ENCODE results near the gene CD40.

CD40 gene

GRCh38 chr20:46144432-46145025, 26.4 kb downstream of the CD40 start:
- Mint-ChIP-seq H3K4me3 (no peak overlapping the region), H3K9me3 (no peaks in the 10 kb centered on the region), H3K27me3 (peaks cover 48% of the 10 kb centered on the region), H3K27ac (peak overlapping the region in 1 of 2 donors; percentile 55), H3K4me1 (no peaks in the 10 kb centered on the region)
- no peak for ATAC-seq
- DNase-seq: no peak

GRCh38 chr20:46145713-46146112, 27.6 kb downstream of the CD40 start:
- no peaks in the 10 kb centered on the region for H3K9me3 Mint-ChIP-seq
- DNase-seq (no peak), ATAC-seq (no peak)
- H3K27ac Mint-ChIP-seq: no peak overlapping the region
- no peaks in the 10 kb centered on the region for H3K4me1 Mint-ChIP-seq
- H3K4me3 Mint-ChIP-seq: no peak overlapping the region
- H3K27me3 Mint-ChIP-seq: peaks cover 36% of the 10 kb centered on the region

GRCh38 chr20:46148313-46149208, 30.4 kb downstream of the CD40 start:
- ATAC-seq (no peak), DNase-seq (no peak)
- no peak overlapping the region for H3K4me3 Mint-ChIP-seq
- H3K27ac Mint-ChIP-seq: no peak overlapping the region
- H3K27me3 Mint-ChIP-seq: peaks cover 9% of the 10 kb centered on the region
- H3K4me1 Mint-ChIP-seq: no peaks in the 10 kb centered on the region
- H3K9me3 Mint-ChIP-seq: no peaks in the 10 kb centered on the region

GRCh38 chr20:46150943-46151342, 32.8 kb downstream of the CD40 start:
- DNase-seq: no peak
- Mint-ChIP-seq H3K9me3 (no peaks in the 10 kb centered on the region), H3K27ac (no peak overlapping the region), H3K4me1 (no peaks in the 10 kb centered on the region), H3K27me3 (no peaks in the 10 kb centered on the region), H3K4me3 (no peak overlapping the region)
- no peak for ATAC-seq

- DNase-seq (peak in 1 of 2 donors; percentile 25), ATAC-seq (no peak)
- Mint-ChIP-seq H3K4me1 (no peaks in the 10 kb centered on the region), H3K9me3 (no peaks in the 10 kb centered on the region), H3K27me3 (no peaks in the 10 kb centered on the region), H3K4me3 (no peak overlapping the region), H3K27ac (no peak overlapping the region)
Measured at GRCh38 chr20:46151936-46152335, 33.8 kb downstream of the CD40 start.

- ATAC-seq (no peak), DNase-seq (no peak)
- no peak overlapping the region for H3K27ac Mint-ChIP-seq
- no peaks in the 10 kb centered on the region for H3K4me1 Mint-ChIP-seq
- no peaks in the 10 kb centered on the region for H3K27me3 Mint-ChIP-seq
- no peaks in the 10 kb centered on the region for H3K9me3 Mint-ChIP-seq
- H3K4me3 Mint-ChIP-seq: no peak overlapping the region
Measured at GRCh38 chr20:46152824-46153586, 34.9 kb downstream of the CD40 start.

- ATAC-seq (no peak), DNase-seq (no peak)
- Mint-ChIP-seq H3K4me1 (no peaks in the 10 kb centered on the region), H3K27ac (no peak overlapping the region), H3K4me3 (no peak overlapping the region), H3K27me3 (no peaks in the 10 kb centered on the region), H3K9me3 (no peaks in the 10 kb centered on the region)
Measured at GRCh38 chr20:46154305-46154704, 36.2 kb downstream of the CD40 start.

GRCh38 chr20:46154796-46155195, 36.7 kb downstream of the CD40 start:
- H3K27me3 Mint-ChIP-seq: no peaks in the 10 kb centered on the region
- ATAC-seq (no peak), DNase-seq (no peak)
- H3K4me1 Mint-ChIP-seq: no peaks in the 10 kb centered on the region
- H3K9me3 Mint-ChIP-seq: no peaks in the 10 kb centered on the region
- H3K4me3 Mint-ChIP-seq: no peak overlapping the region
- no peak overlapping the region for H3K27ac Mint-ChIP-seq

- no peaks in the 10 kb centered on the region for H3K9me3 Mint-ChIP-seq
- H3K4me1 Mint-ChIP-seq: no peaks in the 10 kb centered on the region
- no peak overlapping the region for H3K27ac Mint-ChIP-seq
- DNase-seq: no peak
- H3K4me3 Mint-ChIP-seq: no peak overlapping the region
- H3K27me3 Mint-ChIP-seq: no peaks in the 10 kb centered on the region
- no peak for ATAC-seq
Measured at GRCh38 chr20:46156065-46156464, 38.0 kb downstream of the CD40 start.

- Mint-ChIP-seq H3K27me3 (no peaks in the 10 kb centered on the region), H3K4me3 (no peak overlapping the region), H3K4me1 (no peaks in the 10 kb centered on the region), H3K27ac (no peak overlapping the region), H3K9me3 (no peaks in the 10 kb centered on the region)
- no peak for ATAC-seq
- DNase-seq: no peak
Measured at GRCh38 chr20:46157076-46157592, 39.0 kb downstream of the CD40 start.

GRCh38 chr20:46157625-46158024, 39.5 kb downstream of the CD40 start:
- Mint-ChIP-seq H3K9me3 (no peaks in the 10 kb centered on the region), H3K27ac (no peak overlapping the region), H3K4me3 (no peak overlapping the region), H3K4me1 (no peaks in the 10 kb centered on the region), H3K27me3 (no peaks in the 10 kb centered on the region)
- DNase-seq (no peak), ATAC-seq (no peak)

GRCh38 chr20:46158476-46158987, 40.4 kb downstream of the CD40 start:
- DNase-seq: no peak
- Mint-ChIP-seq H3K4me1 (no peaks in the 10 kb centered on the region), H3K4me3 (no peak overlapping the region), H3K27ac (no peak overlapping the region), H3K27me3 (peaks cover under 1% of the 10 kb centered on the region), H3K9me3 (no peaks in the 10 kb centered on the region)
- ATAC-seq: no peak

GRCh38 chr20:46159101-46159897, 41.2 kb downstream of the CD40 start:
- no peak for DNase-seq
- peaks cover 8% of the 10 kb centered on the region for H3K27me3 Mint-ChIP-seq
- H3K27ac Mint-ChIP-seq: no peak overlapping the region
- no peaks in the 10 kb centered on the region for H3K4me1 Mint-ChIP-seq
- H3K4me3 Mint-ChIP-seq: no peak overlapping the region
- H3K9me3 Mint-ChIP-seq: no peaks in the 10 kb centered on the region
- peak; percentile 33 for ATAC-seq

GRCh38 chr20:46160661-46161060, 42.5 kb downstream of the CD40 start:
- H3K4me3 Mint-ChIP-seq: no peak overlapping the region
- DNase-seq: no peak

GRCh38 chr20:46161921-46162320, 43.8 kb downstream of the CD40 start:
- ATAC-seq (no peak), DNase-seq (no peak)
- no peaks in the 10 kb centered on the region for H3K9me3 Mint-ChIP-seq
- H3K4me1 Mint-ChIP-seq: no peaks in the 10 kb centered on the region
- no peak overlapping the region for H3K27ac Mint-ChIP-seq
- H3K4me3 Mint-ChIP-seq: no peak overlapping the region
- H3K27me3 Mint-ChIP-seq: peaks cover 27% of the 10 kb centered on the region

More at GRCh38 chr20:46160661-46161060, 42.5 kb downstream of the CD40 start:
- no peak for ATAC-seq
- H3K4me1 Mint-ChIP-seq: no peaks in the 10 kb centered on the region
- peaks cover 14% of the 10 kb centered on the region for H3K27me3 Mint-ChIP-seq
- H3K27ac Mint-ChIP-seq: no peak overlapping the region
- no peaks in the 10 kb centered on the region for H3K9me3 Mint-ChIP-seq

Measured in stimulated activated naive CD8-positive, alpha-beta T cell treated with anti-CD3 and anti-CD28 coated beads, Interleukin-15, amount 100 ng/mL, for 72 hours (primary cell).